HG03045 (cell line): Measurements from ENCODE around the gene KIF12.

ENCODE experiments used
- ATAC-seq: cut with Tn5 transposase; IDR thresholded peaks from one replicate; pipeline ENCODE4 v1.9.1; 2021; ENCODE audit warnings: mild to moderate bottlenecking, moderate library complexity; ENCODE audit not compliant: unreplicated experiment

KIF12 gene

GRCh38 chr9:114123031-114123977 lies 24.2 kb upstream of the KIF12 start:
- ATAC-seq, result no peak

- no peak for ATAC-seq
These were observed 23.3 kb upstream of the KIF12 start for GRCh38 chr9:114122136-114123027.

- no peak for ATAC-seq
These were observed 22.4 kb upstream of the KIF12 start for GRCh38 chr9:114121227-114122135.

GRCh38 chr9:114120192-114121014 lies 21.3 kb upstream of the KIF12 start:
- ATAC-seq, result no peak

GRCh38 chr9:114119242-114120191 lies 20.4 kb upstream of the KIF12 start:
- ATAC-seq, result no peak

GRCh38 chr9:114117996-114118830 lies 19.1 kb upstream of the KIF12 start:
- ATAC-seq, result no peak

- ATAC-seq, result no peak
These were observed 18.5 kb upstream of the KIF12 start for GRCh38 chr9:114117614-114117995.

- no peak for ATAC-seq
These were observed 17.1 kb upstream of the KIF12 start for GRCh38 chr9:114116126-114116747.

- ATAC-seq, result no peak
These were observed 16.6 kb upstream of the KIF12 start for GRCh38 chr9:114115654-114116125.

- no peak for ATAC-seq
These were observed 15.3 kb upstream of the KIF12 start for GRCh38 chr9:114114364-114114763.

- ATAC-seq, result no peak
These were observed 13.9 kb upstream of the KIF12 start for GRCh38 chr9:114112778-114113584.

- ATAC-seq, result no peak
These were observed 13.2 kb upstream of the KIF12 start for GRCh38 chr9:114112325-114112724.

- ATAC-seq, result no peak
These were observed 11.1 kb upstream of the KIF12 start for GRCh38 chr9:114110180-114110579.

GRCh38 chr9:114109124-114109523 lies 10.0 kb upstream of the KIF12 start:
- no peak for ATAC-seq

GRCh38 chr9:114108016-114108833 lies 9.1 kb upstream of the KIF12 start:
- ATAC-seq, result no peak
